Measurements from ENCODE around the gene MAGEB6.

Gene MAGEB6

GRCh38 chrX:26208012-26208411 is 15.8 kb downstream of the MAGEB6 start:
- no peaks in the 10 kb centered on the region for H3K27me3 ChIP-seq (ENCODE audit: insufficient read depth, low read depth)
- TF ChIP-seq CTCF (conservative IDR thresholded peaks at IDR 0.05; ENCODE audit: low read depth, low read length), result no peak
- H3K4me1 ChIP-seq (ENCODE audit: low read depth, poor library complexity, severe bottlenecking), result no peaks in the 10 kb centered on the region
- no peak overlapping the region for H3K4me3 ChIP-seq (IDR thresholded peaks at IDR 0.05; ENCODE audit: insufficient read depth, low read depth, low read length)
- H2AFZ ChIP-seq (ENCODE audit: low read depth), result no peak overlapping the region
- no peak overlapping the region for H3K9ac ChIP-seq
- no peaks in the 10 kb centered on the region for H3K36me3 ChIP-seq (ENCODE audit: insufficient read depth)
- no peak overlapping the region for H3K27ac ChIP-seq
- no peaks in the 10 kb centered on the region for H4K20me1 ChIP-seq (ENCODE audit: insufficient read depth)
- no peaks in the 10 kb centered on the region for H3K79me2 ChIP-seq (ENCODE audit: insufficient read depth, low read depth)
- no peak overlapping the region for H3K4me2 ChIP-seq

GRCh38 chrX:26215869-26216268 is 23.6 kb downstream of the MAGEB6 start, which contains the start of gene MAGEB5:
MAGEB5 (plus strand) TSS chrX:26216169; CDS start chrX:26217302, 1,133 bp downstream.
- no peak within 1 kb of the TSS for H2AFZ ChIP-seq (ENCODE audit: low read depth)
- H3K4me2 ChIP-seq, result no peak within 1 kb of the TSS
- no peaks in the 10 kb centered on the region for H3K4me1 ChIP-seq (ENCODE audit: low read depth, poor library complexity, severe bottlenecking)
- H3K36me3 ChIP-seq (ENCODE audit: insufficient read depth), result no peaks in the 10 kb centered on the region
- no peaks in the 10 kb centered on the region for H3K27me3 ChIP-seq (ENCODE audit: insufficient read depth, low read depth)
- no peak within 1 kb of the TSS for H3K9ac ChIP-seq
- H3K27ac ChIP-seq, result no peak within 1 kb of the TSS
- no peaks in the 10 kb centered on the region for H3K79me2 ChIP-seq (ENCODE audit: insufficient read depth, low read depth)
- no peak for TF ChIP-seq CTCF (conservative IDR thresholded peaks at IDR 0.05; ENCODE audit: low read depth, low read length)
- H4K20me1 ChIP-seq (ENCODE audit: insufficient read depth), result no peaks in the 10 kb centered on the region
- H3K4me3 ChIP-seq (IDR thresholded peaks at IDR 0.05; ENCODE audit: insufficient read depth, low read depth, low read length), result no peak within 1 kb of the TSS

- no peak overlapping the region for H3K4me2 ChIP-seq
- no peak for TF ChIP-seq CTCF (conservative IDR thresholded peaks at IDR 0.05; ENCODE audit: low read depth, low read length)
- no peaks in the 10 kb centered on the region for H3K36me3 ChIP-seq (ENCODE audit: insufficient read depth)
- H3K4me1 ChIP-seq (ENCODE audit: low read depth, poor library complexity, severe bottlenecking), result no peaks in the 10 kb centered on the region
- no peak overlapping the region for H3K9ac ChIP-seq
- no peak overlapping the region for H3K4me3 ChIP-seq (IDR thresholded peaks at IDR 0.05; ENCODE audit: insufficient read depth, low read depth, low read length)
- no peaks in the 10 kb centered on the region for H3K27me3 ChIP-seq (ENCODE audit: insufficient read depth, low read depth)
- no peaks in the 10 kb centered on the region for H4K20me1 ChIP-seq (ENCODE audit: insufficient read depth)
- no peak overlapping the region for H2AFZ ChIP-seq (ENCODE audit: low read depth)
- H3K79me2 ChIP-seq (ENCODE audit: insufficient read depth, low read depth), result no peaks in the 10 kb centered on the region
- H3K27ac ChIP-seq, result no peak overlapping the region
These were observed 27.1 kb downstream of the MAGEB6 start for GRCh38 chrX:26219351-26219750.

GRCh38 chrX:26234177-26234576 is 41.9 kb downstream of the MAGEB6 start:
- no peak overlapping the region for H3K4me3 ChIP-seq (IDR thresholded peaks at IDR 0.05; ENCODE audit: insufficient read depth, low read depth, low read length)
- H3K36me3 ChIP-seq (ENCODE audit: insufficient read depth), result no peaks in the 10 kb centered on the region
- H3K79me2 ChIP-seq (ENCODE audit: insufficient read depth, low read depth), result no peaks in the 10 kb centered on the region
- H4K20me1 ChIP-seq (ENCODE audit: insufficient read depth), result no peaks in the 10 kb centered on the region
- H3K4me1 ChIP-seq (ENCODE audit: low read depth, poor library complexity, severe bottlenecking), result no peaks in the 10 kb centered on the region
- no peak overlapping the region for H3K27ac ChIP-seq
- no peak overlapping the region for H3K4me2 ChIP-seq
- no peak overlapping the region for H2AFZ ChIP-seq (ENCODE audit: low read depth)
- H3K27me3 ChIP-seq (ENCODE audit: insufficient read depth, low read depth), result no peaks in the 10 kb centered on the region
- no peak overlapping the region for H3K9ac ChIP-seq
- no peak for TF ChIP-seq CTCF (conservative IDR thresholded peaks at IDR 0.05; ENCODE audit: low read depth, low read length)
